HUES48 (cell line): ENCODE data around the gene PSMG4.

Source experiments
- H3K27ac ChIP-seq: one replicate; pipeline ENCODE4 v1.7.0; 2013; ENCODE audit warnings: low read depth, low read length, inconsistent platforms
- H3K27me3 ChIP-seq: 2 replicates; pipeline ENCODE4 v1.6.1; 2013; ENCODE audit warnings: mild to moderate bottlenecking, low read length; ENCODE audit not compliant: control insufficient read depth, insufficient read depth
- H3K36me3 ChIP-seq: 2 replicates; pipeline ENCODE4 v1.6.1; 2013; ENCODE audit warnings: low read length; ENCODE audit not compliant: control insufficient read depth, insufficient read depth
- H3K4me1 ChIP-seq: 2 replicates; pipeline ENCODE4 v1.6.1; 2013; ENCODE audit warnings: mild to moderate bottlenecking, low read length; ENCODE audit not compliant: control insufficient read depth, insufficient read depth
- H3K4me3 ChIP-seq: 2 replicates; pipeline ENCODE4 v1.5.1; 2013; ENCODE audit warnings: mild to moderate bottlenecking, low read depth, low read length
- H3K9ac ChIP-seq: 2 replicates; pipeline ENCODE4 v1.6.1; 2013; ENCODE audit warnings: mild to moderate bottlenecking, low read depth, low read length, moderate library complexity
- H3K9me3 ChIP-seq: 2 replicates; pipeline ENCODE4 v1.6.1; 2013; ENCODE audit warnings: low read length; ENCODE audit not compliant: control insufficient read depth, insufficient read depth

The PSMG4 gene

DNA sequence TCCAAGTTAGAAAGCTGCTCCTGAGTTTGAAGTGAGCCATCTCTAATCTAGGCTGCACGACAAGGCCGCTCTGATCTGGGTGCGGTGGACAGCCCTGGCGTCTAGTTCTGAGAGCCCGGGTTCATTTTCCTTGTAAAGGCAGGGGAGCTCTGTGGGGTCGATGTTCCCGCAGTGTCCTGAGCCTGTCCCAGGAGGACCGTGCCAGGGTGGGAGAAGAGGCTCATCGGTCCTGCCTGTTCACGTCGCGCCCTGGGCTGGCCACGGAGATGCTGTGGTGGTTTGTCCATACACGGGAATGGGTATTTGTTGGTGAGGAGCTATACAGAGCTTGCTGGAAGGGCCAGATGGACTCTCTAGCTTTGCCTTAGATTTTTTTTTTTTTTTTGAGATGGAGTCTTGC, 27.0 kb downstream of the PSMG4 start:
- Histone ChIP-seq H3K27me3 (no peaks in the 10 kb centered on the region), H3K4me3 (no peak overlapping the region), H3K9ac (no peak overlapping the region), H3K27ac (no peak overlapping the region), H3K4me1 (peaks cover 15% of the 10 kb centered on the region), H3K9me3 (no peaks in the 10 kb centered on the region), H3K36me3 (peaks cover 14% of the 10 kb centered on the region)

DNA sequence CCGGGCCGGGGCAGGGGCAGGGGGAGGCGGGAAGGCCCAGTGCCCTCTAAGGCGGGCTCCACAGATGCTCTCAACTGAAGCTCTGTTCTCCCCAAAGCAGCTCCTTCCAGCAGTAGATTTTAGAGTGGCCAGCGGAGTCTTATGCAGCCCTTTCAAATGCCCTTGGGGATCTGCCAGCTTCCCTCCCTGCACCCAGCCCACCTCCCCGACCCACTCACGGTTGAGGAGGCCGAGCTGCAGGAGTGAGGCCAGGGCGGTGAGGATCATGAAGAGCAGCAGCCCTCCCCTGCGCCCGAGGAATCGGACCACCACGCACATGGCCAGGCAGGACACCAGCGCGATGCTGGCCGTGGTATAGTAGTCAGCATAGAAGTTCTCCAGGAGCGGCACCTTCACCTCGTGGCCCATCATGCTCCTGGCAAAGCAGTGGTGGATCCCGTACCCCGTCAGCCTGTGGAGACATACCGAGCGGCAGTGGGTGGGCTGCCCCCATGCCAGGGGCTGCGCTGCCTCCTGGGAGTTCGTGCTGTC, 28.0 kb downstream of the PSMG4 start:
- Histone ChIP-seq H3K9ac (no peak overlapping the region), H3K9me3 (no peaks in the 10 kb centered on the region), H3K27ac (no peak overlapping the region), H3K4me1 (peaks cover 12% of the 10 kb centered on the region), H3K27me3 (no peaks in the 10 kb centered on the region), H3K4me3 (no peak overlapping the region), H3K36me3 (peaks cover 14% of the 10 kb centered on the region)

DNA sequence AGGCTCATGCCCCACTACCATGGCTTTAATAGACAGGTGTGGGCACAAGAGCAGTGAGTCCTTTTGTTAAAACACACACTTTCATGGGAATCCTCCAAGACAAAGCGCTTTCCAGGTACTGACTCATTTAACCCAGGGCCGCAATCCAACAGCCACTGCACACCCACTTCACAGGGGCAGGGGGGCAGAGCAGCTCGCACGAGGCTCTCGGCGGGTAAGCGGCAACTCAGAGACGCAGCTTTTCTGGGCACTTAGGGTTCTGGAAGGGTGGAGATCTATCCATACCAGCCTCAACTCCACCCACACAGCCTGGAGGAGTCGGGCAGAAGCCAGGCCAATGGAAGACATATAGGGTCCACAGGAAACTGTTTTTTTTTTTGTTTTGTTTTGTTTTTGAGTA, 28.6 kb downstream of the PSMG4 start:
- Histone ChIP-seq H3K4me3 (no peak overlapping the region), H3K27me3 (no peaks in the 10 kb centered on the region), H3K9me3 (no peaks in the 10 kb centered on the region), H3K27ac (no peak overlapping the region), H3K36me3 (peaks cover 18% of the 10 kb centered on the region), H3K9ac (no peak overlapping the region), H3K4me1 (peaks cover 6% of the 10 kb centered on the region)

GRCh38 chr6:3287976-3288707, 29.4 kb downstream of the PSMG4 start:
- H3K27me3 ChIP-seq = no peaks in the 10 kb centered on the region

DNA sequence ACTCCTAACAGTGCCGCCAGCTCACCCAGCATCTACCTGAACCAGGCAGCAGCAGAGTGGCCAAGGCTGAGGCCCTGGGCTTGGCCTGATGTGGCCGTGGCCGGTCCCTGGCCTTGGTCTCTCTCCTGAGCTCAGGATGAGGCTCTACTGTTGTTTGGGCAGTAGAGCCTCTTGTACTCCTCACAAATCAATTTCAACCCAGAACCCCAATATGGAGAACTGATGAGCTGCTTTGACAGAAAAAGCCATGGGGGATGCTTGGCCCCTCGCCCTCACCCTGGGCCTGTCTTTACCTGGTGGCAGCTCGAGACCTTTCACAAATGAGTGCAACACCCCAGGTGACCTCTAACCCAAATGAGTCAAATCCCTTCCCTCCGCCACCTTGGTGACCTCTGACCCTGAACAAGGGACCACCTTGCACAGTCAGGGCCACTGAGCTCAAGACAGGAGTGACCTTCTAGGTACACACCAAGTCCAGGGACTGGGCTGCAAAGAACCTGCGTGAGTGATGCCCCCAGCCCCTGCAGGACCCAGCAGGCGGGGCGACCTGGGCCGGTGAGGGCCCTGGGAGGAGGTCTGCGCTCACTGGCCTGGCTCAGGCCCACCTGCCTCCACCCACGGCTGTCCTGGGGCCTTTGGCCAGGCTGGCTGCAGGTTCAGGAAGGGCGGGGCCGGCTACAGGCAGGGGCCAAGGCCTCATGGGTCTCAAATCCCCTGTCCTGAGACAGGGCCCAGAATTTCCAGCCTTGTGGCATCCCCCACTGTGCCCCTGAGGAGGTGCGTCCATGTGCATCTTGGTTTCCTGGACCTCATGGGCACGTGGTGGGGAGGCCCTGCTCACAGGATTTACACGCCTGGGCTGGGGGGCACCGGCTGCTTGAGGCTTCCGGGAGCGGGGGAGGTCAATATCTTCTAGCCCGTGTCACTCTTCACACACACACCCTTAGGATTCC, 30.2 kb downstream of the PSMG4 start:
- peaks cover 20% of the 10 kb centered on the region for H3K36me3 ChIP-seq
- no peak overlapping the region for H3K4me3 ChIP-seq
- H3K4me1 ChIP-seq = no peaks in the 10 kb centered on the region
- H3K27ac ChIP-seq = no peak overlapping the region
- H3K9me3 ChIP-seq = no peaks in the 10 kb centered on the region
- H3K27me3 ChIP-seq = no peaks in the 10 kb centered on the region
- H3K9ac ChIP-seq = no peak overlapping the region

More at GRCh38 chr6:3287976-3288707, 29.4 kb downstream of the PSMG4 start:
- Histone ChIP-seq H3K36me3 (peaks cover 20% of the 10 kb centered on the region), H3K9me3 (no peaks in the 10 kb centered on the region), H3K4me3 (no peak overlapping the region), H3K4me1 (no peaks in the 10 kb centered on the region), H3K27ac (no peak overlapping the region), H3K9ac (no peak overlapping the region)

- no peaks in the 10 kb centered on the region for H3K27me3 ChIP-seq
- H3K9ac ChIP-seq = no peak overlapping the region
- H3K27ac ChIP-seq = no peak overlapping the region
- no peaks in the 10 kb centered on the region for H3K9me3 ChIP-seq
- H3K36me3 ChIP-seq = peaks cover 20% of the 10 kb centered on the region
- H3K4me1 ChIP-seq = no peaks in the 10 kb centered on the region
- no peak overlapping the region for H3K4me3 ChIP-seq
Measured at GRCh38 chr6:3289664-3290055, 30.9 kb downstream of the PSMG4 start.

DNA sequence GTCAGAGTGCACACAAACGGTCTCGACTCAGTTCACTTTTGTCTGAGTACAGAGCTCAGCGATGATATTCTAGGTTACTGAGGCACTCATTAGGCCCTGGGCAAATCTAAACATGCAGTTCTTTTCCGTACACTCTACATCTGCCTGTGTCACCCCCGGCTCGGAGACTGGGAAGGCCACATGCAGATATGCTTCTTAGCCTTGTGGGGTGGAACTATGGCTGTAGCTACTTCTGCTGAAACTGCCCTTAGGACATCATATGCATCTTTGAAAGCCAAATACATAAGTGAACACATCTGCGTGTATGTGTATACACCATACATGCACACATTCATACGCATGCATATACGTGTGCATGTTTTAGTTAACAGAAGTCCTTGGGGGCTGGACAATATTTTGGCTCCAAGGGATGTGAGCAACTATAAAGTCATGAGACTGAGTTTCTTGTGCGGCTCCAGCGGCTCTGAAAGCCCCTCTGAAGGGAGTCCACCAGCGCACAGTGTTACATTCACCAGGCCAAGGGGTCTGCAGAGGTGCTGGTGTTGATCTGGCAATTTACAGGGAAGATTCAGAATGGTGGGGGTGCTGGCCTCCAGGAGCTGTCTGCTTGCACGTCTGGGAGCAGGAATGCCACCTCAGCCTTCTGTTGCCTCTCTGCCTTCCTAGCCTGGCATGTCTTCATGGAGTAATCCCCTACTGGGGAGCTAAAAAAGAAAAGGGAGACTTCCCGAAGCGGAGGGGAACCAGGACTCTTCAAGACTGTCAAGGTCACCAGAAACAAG, 31.6 kb downstream of the PSMG4 start:
- H3K9ac ChIP-seq = no peak overlapping the region
- no peaks in the 10 kb centered on the region for H3K4me1 ChIP-seq
- H3K27me3 ChIP-seq = no peaks in the 10 kb centered on the region
- peaks cover 17% of the 10 kb centered on the region for H3K36me3 ChIP-seq
- no peak overlapping the region for H3K4me3 ChIP-seq
- H3K9me3 ChIP-seq = no peaks in the 10 kb centered on the region
- no peak overlapping the region for H3K27ac ChIP-seq

- no peaks in the 10 kb centered on the region for H3K27me3 ChIP-seq
- H3K27ac ChIP-seq = no peak overlapping the region
- H3K4me3 ChIP-seq = no peak overlapping the region
- H3K36me3 ChIP-seq = peaks cover 17% of the 10 kb centered on the region
- H3K9me3 ChIP-seq = no peaks in the 10 kb centered on the region
- no peak overlapping the region for H3K9ac ChIP-seq
- no peaks in the 10 kb centered on the region for H3K4me1 ChIP-seq
Measured at GRCh38 chr6:3290931-3291211, 32.1 kb downstream of the PSMG4 start.

GRCh38 chr6:3291346-3291745, 32.6 kb downstream of the PSMG4 start:
- H3K9me3 ChIP-seq = no peaks in the 10 kb centered on the region
- no peak overlapping the region for H3K4me3 ChIP-seq
- no peak overlapping the region for H3K27ac ChIP-seq
- H3K9ac ChIP-seq = no peak overlapping the region
- H3K4me1 ChIP-seq = no peaks in the 10 kb centered on the region
- H3K27me3 ChIP-seq = no peaks in the 10 kb centered on the region
- peaks cover 17% of the 10 kb centered on the region for H3K36me3 ChIP-seq

- Histone ChIP-seq H3K9ac (no peak overlapping the region), H3K9me3 (no peaks in the 10 kb centered on the region), H3K4me3 (no peak overlapping the region), H3K36me3 (peaks cover 13% of the 10 kb centered on the region), H3K4me1 (no peaks in the 10 kb centered on the region), H3K27me3 (no peaks in the 10 kb centered on the region), H3K27ac (no peak overlapping the region)
Measured at GRCh38 chr6:3291987-3292386, 33.2 kb downstream of the PSMG4 start.
